ENCODE results near the gene CELSR3. TPM values are rescaled to one million over a fixed set of nuclear protein-coding genes. Genes with fewer than 3 reads are reported as not detected.

CELSR3 gene
- total and polyA plus RNA-seq, 4 experiments from 2014 or later, result 0.04 to 3.5 (median 2.0) TPM

- Mint-ChIP-seq H3K9me3 (no peaks in the 10 kb centered on the region), H3K27ac (peak overlapping the region in 3 of 7 donors; percentile 4 to 74 (median 29)), H3K4me3 (peak overlapping the region; percentile 86 to 92 (median 89)), H3K36me3 (peaks cover 0 to 4% of the 10 kb centered on the region in 2 donors), H3K27me3 (peaks cover 0 to 1% of the 10 kb centered on the region in 2 donors), H3K4me1 (peaks cover 3 to 25% (median 15%) of the 10 kb centered on the region in 4 donors)
- Histone ChIP-seq H3K27ac (ENCODE audit: low read depth, low read length) (peak overlapping the region; percentile 60), H3K4me3 (ENCODE audit: low read length in 2 of 2) (peak overlapping the region; percentile 57 to 91), H3K27me3 (ENCODE audit: insufficient read depth, low read length) (no peaks in the 10 kb centered on the region), H3K9me3 (ENCODE audit: control insufficient read depth in 1 of 2, low read length in 2 of 2) (no peaks in the 10 kb centered on the region), H3K4me1 (ENCODE audit: insufficient read depth, low read length) (peaks cover 18% of the 10 kb centered on the region), H3K36me3 (ENCODE audit: insufficient read depth, low read length) (no peaks in the 10 kb centered on the region)
- ChIA-PET POLR2A (ENCODE audit: partially characterized antibody) (interaction anchor here (0.5 to 2.6 kb wide), 8 partner anchors 21 to 393 kb away, joined by 3 to 14 read pairs (median 6); partner anchors contain the start of genes CCDC51, CELSR3, IMPDH2 and PFKFB4), CTCF (ENCODE audit: partially characterized antibody) (interaction anchor here (0.5 to 1.7 kb wide), 10 partner anchors 12 to 299 kb away, joined by 3 to 7 read pairs (median 4); partner anchors contain the start of gene TMEM89)
- intact Hi-C loops (cut with micrococcal nuclease), result no loop called here
- peak in 1 of 5 donors; percentile 12 for DNase-seq
Observed at GRCh38 chr3:48636149-48636655, 26.5 kb downstream of the CELSR3 start.

GRCh38 chr3:48635222-48636021 is 27.3 kb downstream of the CELSR3 start, which contains the start of gene SLC26A6:
TSS of gene SLC26A6 (minus strand) at chr3:48635461. CDS start at chr3:48635393, 68 bp downstream.
- peaks cover 0 to 4% of the 10 kb centered on the region in 2 donors for H3K36me3 Mint-ChIP-seq
- no peaks in the 10 kb centered on the region for H3K9me3 Mint-ChIP-seq
- intact Hi-C loops (cut with micrococcal nuclease), result loop anchor here (1.0 to 2.0 kb wide), 3 partner anchors 21 to 78 kb away; partner anchors contain the start of gene UQCRC1
- H3K4me1 Mint-ChIP-seq, result peaks cover 3 to 25% (median 15%) of the 10 kb centered on the region in 4 donors
- H3K27me3 Mint-ChIP-seq, result peaks cover 0 to under 1% of the 10 kb centered on the region in 2 donors
- POLR2A ChIA-PET (ENCODE audit: partially characterized antibody), result interaction anchor here (0.5 to 2.6 kb wide), 11 partner anchors 11 to 394 kb away, joined by 3 to 14 read pairs (median 5); partner anchors contain the start of genes CCDC51, CELSR3, IMPDH2 and IP6K2
- peak; percentile 86 to 92 (median 89) for DNase-seq
- Histone ChIP-seq H3K4me3 (ENCODE audit: low read length in 2 of 2) (peak within 1 kb of the TSS; percentile 57 to 91), H3K4me1 (ENCODE audit: insufficient read depth, low read length) (peaks cover 18% of the 10 kb centered on the region), H3K36me3 (ENCODE audit: insufficient read depth, low read length) (no peaks in the 10 kb centered on the region), H3K27me3 (ENCODE audit: insufficient read depth, low read length) (no peaks in the 10 kb centered on the region), H3K9me3 (ENCODE audit: control insufficient read depth in 1 of 2, low read length in 2 of 2) (no peaks in the 10 kb centered on the region), H3K27ac (ENCODE audit: low read depth, low read length) (peak within 1 kb of the TSS; percentile 60)
- peak within 1 kb of the TSS; percentile 58 to 87 (median 74) for H3K27ac Mint-ChIP-seq
- H3K4me3 Mint-ChIP-seq, result peak within 1 kb of the TSS; percentile 86 to 92 (median 89)
- CTCF ChIA-PET (ENCODE audit: partially characterized antibody), result interaction anchor here (0.8 to 1.7 kb wide), 12 partner anchors 11 to 236 kb away, joined by 3 to 7 read pairs (median 4); partner anchors contain the start of gene TMEM89

GRCh38 chr3:48634661-48635221 is 27.9 kb downstream of the CELSR3 start:
- CTCF ChIA-PET (ENCODE audit: partially characterized antibody), result interaction anchor here (0.8 to 1.7 kb wide), 12 partner anchors 9 to 235 kb away, joined by 3 to 7 read pairs (median 4); partner anchors contain the start of gene TMEM89
- peak overlapping the region; percentile 60 for H3K27ac ChIP-seq (ENCODE audit: low read depth, low read length)
- H3K4me1 Mint-ChIP-seq, result peaks cover 3 to 25% (median 15%) of the 10 kb centered on the region in 4 donors

GRCh38 chr3:48633743-48634142 is 28.9 kb downstream of the CELSR3 start:
- no peak for DNase-seq
- H3K27ac Mint-ChIP-seq, result peak overlapping the region in 1 of 7 donors; percentile 65
- H3K36me3 ChIP-seq (ENCODE audit: insufficient read depth, low read length), result no peaks in the 10 kb centered on the region
- peaks cover 0 to 13% of the 10 kb centered on the region in 2 donors for H3K36me3 Mint-ChIP-seq
- POLR2A ChIA-PET (ENCODE audit: partially characterized antibody), result interaction anchor here (1.1 to 2.6 kb wide), 5 partner anchors 13 to 374 kb away, joined by 3 to 14 read pairs (median 4); partner anchors contain the start of genes UQCRC1 and WDR6
- no peaks in the 10 kb centered on the region for H3K27me3 ChIP-seq (ENCODE audit: insufficient read depth, low read length)
- no peak overlapping the region for H3K4me3 ChIP-seq (ENCODE audit: low read length in 2 of 2)
- H3K27me3 Mint-ChIP-seq, result no peaks in the 10 kb centered on the region
- intact Hi-C loops (cut with micrococcal nuclease), result loop anchor here (2.0 kb wide), 1 partner anchor 25 kb away; the partner anchor contains the start of gene UQCRC1
- no peaks in the 10 kb centered on the region for H3K9me3 ChIP-seq (ENCODE audit: control insufficient read depth in 1 of 2, low read length in 2 of 2)
- no peak overlapping the region for H3K27ac ChIP-seq (ENCODE audit: low read depth, low read length)
- CTCF ChIA-PET (ENCODE audit: partially characterized antibody), result interaction anchor here (1.0 to 1.3 kb wide), 3 partner anchors 8 to 23 kb away, joined by 3 to 5 read pairs (median 5); no protein-coding TSS in a partner anchor
- H3K4me3 Mint-ChIP-seq, result peak overlapping the region in 5 of 8 donors; percentile 13 to 92 (median 89)
- no peaks in the 10 kb centered on the region for H3K9me3 Mint-ChIP-seq
- H3K4me1 ChIP-seq (ENCODE audit: insufficient read depth, low read length), result peaks cover 18% of the 10 kb centered on the region
- H3K4me1 Mint-ChIP-seq, result peaks cover 3 to 25% (median 15%) of the 10 kb centered on the region in 4 donors

More at GRCh38 chr3:48634661-48635221, 27.9 kb downstream of the CELSR3 start:
- Histone ChIP-seq H3K36me3 (ENCODE audit: insufficient read depth, low read length) (no peaks in the 10 kb centered on the region), H3K9me3 (ENCODE audit: control insufficient read depth in 1 of 2, low read length in 2 of 2) (no peaks in the 10 kb centered on the region), H3K27me3 (ENCODE audit: insufficient read depth, low read length) (no peaks in the 10 kb centered on the region), H3K4me1 (ENCODE audit: insufficient read depth, low read length) (peaks cover 18% of the 10 kb centered on the region), H3K4me3 (ENCODE audit: low read length in 2 of 2) (peak overlapping the region; percentile 52 to 91)
- H3K27ac Mint-ChIP-seq, result peak overlapping the region in 6 of 7 donors; percentile 10 to 82 (median 32)
- H3K4me3 Mint-ChIP-seq, result peak overlapping the region; percentile 86 to 92 (median 89)
- no peaks in the 10 kb centered on the region for H3K27me3 Mint-ChIP-seq
- DNase-seq, result peak in 1 of 5 donors; percentile 43
- H3K9me3 Mint-ChIP-seq, result no peaks in the 10 kb centered on the region
- H3K36me3 Mint-ChIP-seq, result peaks cover 0 to 7% of the 10 kb centered on the region in 2 donors
- intact Hi-C loops (cut with micrococcal nuclease), result loop anchor here (1.0 to 2.0 kb wide), 3 partner anchors 22 to 77 kb away; partner anchors contain the start of gene UQCRC1
- POLR2A ChIA-PET (ENCODE audit: partially characterized antibody), result interaction anchor here (0.6 to 2.6 kb wide), 12 partner anchors 12 to 373 kb away, joined by 3 to 14 read pairs (median 4); partner anchors contain the start of genes CCDC51, CELSR3, IP6K2 and NME6

- no peaks in the 10 kb centered on the region for H3K27me3 ChIP-seq (ENCODE audit: insufficient read depth, low read length)
- Mint-ChIP-seq H3K4me3 (peak overlapping the region in 3 of 8 donors; percentile 13 to 44 (median 43)), H3K27me3 (no peaks in the 10 kb centered on the region), H3K9me3 (no peaks in the 10 kb centered on the region), H3K4me1 (peaks cover 3 to 25% (median 15%) of the 10 kb centered on the region in 4 donors), H3K27ac (peak overlapping the region in 1 of 7 donors; percentile 48), H3K36me3 (peaks cover 0 to 15% of the 10 kb centered on the region in 2 donors)
- CTCF ChIA-PET (ENCODE audit: partially characterized antibody), result no interaction called here
- DNase-seq, result peak in 1 of 5 donors; percentile 39
- no peaks in the 10 kb centered on the region for H3K9me3 ChIP-seq (ENCODE audit: control insufficient read depth in 1 of 2, low read length in 2 of 2)
- H3K36me3 ChIP-seq (ENCODE audit: insufficient read depth, low read length), result no peaks in the 10 kb centered on the region
- intact Hi-C loops (cut with micrococcal nuclease), result no loop called here
- no peak overlapping the region for H3K4me3 ChIP-seq (ENCODE audit: low read length in 2 of 2)
- POLR2A ChIA-PET (ENCODE audit: partially characterized antibody), result no interaction called here
- H3K4me1 ChIP-seq (ENCODE audit: insufficient read depth, low read length), result peaks cover 18% of the 10 kb centered on the region
- no peak overlapping the region for H3K27ac ChIP-seq (ENCODE audit: low read depth, low read length)
Observed at GRCh38 chr3:48633256-48633655, 29.4 kb downstream of the CELSR3 start.

GRCh38 chr3:48631516-48632448 is 30.9 kb downstream of the CELSR3 start:
- DNase-seq, result no peak
- Mint-ChIP-seq H3K4me3 (peak overlapping the region in 1 of 8 donors; percentile 35), H3K36me3 (peaks cover 10 to 25% of the 10 kb centered on the region in 2 donors), H3K27ac (no peak overlapping the region), H3K9me3 (no peaks in the 10 kb centered on the region), H3K4me1 (peaks cover 3 to 25% (median 12%) of the 10 kb centered on the region in 4 donors), H3K27me3 (no peaks in the 10 kb centered on the region)
- Histone ChIP-seq H3K36me3 (ENCODE audit: insufficient read depth, low read length) (no peaks in the 10 kb centered on the region), H3K27ac (ENCODE audit: low read depth, low read length) (no peak overlapping the region), H3K9me3 (ENCODE audit: control insufficient read depth in 1 of 2, low read length in 2 of 2) (no peaks in the 10 kb centered on the region), H3K27me3 (ENCODE audit: insufficient read depth, low read length) (no peaks in the 10 kb centered on the region), H3K4me1 (ENCODE audit: insufficient read depth, low read length) (peaks cover 18% of the 10 kb centered on the region), H3K4me3 (ENCODE audit: low read length in 2 of 2) (no peak overlapping the region)
- POLR2A ChIA-PET (ENCODE audit: partially characterized antibody), result no interaction called here
- intact Hi-C loops (cut with micrococcal nuclease), result no loop called here
- CTCF ChIA-PET (ENCODE audit: partially characterized antibody), result no interaction called here

All from CD4-positive, alpha-beta memory T cell (primary cell).